GOT3 (cell line): ENCODE data around the gene NLRC3.
"Not testable (repeated sequence)": the region's sequence is repeated elsewhere in the genome, so short reads cannot be mapped to it uniquely, and the experiment has no call there.

Experiments used
- DNase-seq: peaks from one replicate; lab custom pipeline; 2025; ENCODE audit warnings: mixed read lengths; lab: John Stamatoyannopoulos, UW

The NLRC3 gene

GRCh38 chr16:3546986-3547682 is 30.1 kb downstream of the NLRC3 start:
- DNase-seq = no peak

GRCh38 chr16:3542601-3543373 is 34.4 kb downstream of the NLRC3 start:
- DNase-seq = no peak

GRCh38 chr16:3541527-3542155 is 35.6 kb downstream of the NLRC3 start:
- DNase-seq = no peak

DNA sequence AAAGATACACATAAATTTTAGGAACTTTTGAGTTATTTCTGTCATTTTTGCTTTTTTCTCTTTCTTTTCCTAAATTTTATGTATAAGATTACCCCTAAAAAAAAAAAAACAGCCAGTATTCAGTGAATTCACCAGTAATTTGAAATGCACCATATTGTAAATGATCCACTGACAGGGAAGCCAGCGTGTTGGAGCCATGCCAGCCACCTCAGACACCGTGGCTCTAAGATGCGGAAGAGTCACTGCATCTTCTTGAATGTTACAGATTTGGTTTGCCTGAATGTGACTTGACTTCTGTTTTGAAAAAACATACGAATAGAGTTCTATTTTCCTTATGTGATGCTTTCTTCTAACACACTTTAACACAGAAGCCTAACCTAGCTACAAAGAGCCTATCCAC is 39.0 kb downstream of the NLRC3 start:
- no peak for DNase-seq

DNA sequence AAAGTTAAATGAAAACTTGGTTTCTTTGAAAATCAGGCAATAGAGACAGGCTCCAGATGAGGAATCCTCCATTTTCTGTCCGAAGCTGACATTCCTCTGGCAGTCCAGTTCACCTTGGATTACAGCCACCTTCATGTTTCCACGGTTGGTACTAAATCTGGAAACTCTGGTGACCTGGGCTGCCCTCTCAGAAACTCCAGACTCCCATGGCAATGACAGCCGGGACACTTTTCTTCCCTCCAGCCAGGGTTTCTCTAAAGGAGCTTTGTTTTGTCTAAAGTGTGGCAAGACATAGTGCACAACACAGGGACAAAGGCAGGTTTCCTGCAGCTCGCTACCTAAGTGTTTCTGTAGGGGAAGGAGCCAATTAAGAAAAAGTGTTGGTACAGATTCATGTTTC is 40.4 kb downstream of the NLRC3 start:
- DNase-seq = no peak

DNA sequence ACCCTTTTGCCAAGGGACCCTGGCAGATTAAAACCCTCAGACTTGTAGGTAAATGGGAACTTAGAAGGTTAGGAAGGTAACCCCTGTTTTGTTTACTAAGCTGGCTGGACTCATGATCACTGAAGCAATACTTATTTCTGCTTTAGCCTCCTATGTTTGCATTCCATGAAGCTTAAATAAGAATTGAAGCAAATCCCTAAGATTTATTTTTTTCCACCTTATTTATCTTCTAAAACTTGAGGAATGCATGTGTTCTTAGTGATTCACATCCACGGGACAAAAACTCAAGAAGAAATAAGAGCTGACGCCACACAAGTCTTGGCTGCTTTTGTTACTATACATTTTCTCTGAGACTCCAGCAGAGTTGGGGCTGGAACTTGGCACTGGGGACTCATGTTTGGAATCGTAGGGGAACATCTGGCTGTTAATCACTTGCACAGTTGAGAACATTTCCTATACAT is 40.9 kb downstream of the NLRC3 start:
- no peak for DNase-seq

DNA sequence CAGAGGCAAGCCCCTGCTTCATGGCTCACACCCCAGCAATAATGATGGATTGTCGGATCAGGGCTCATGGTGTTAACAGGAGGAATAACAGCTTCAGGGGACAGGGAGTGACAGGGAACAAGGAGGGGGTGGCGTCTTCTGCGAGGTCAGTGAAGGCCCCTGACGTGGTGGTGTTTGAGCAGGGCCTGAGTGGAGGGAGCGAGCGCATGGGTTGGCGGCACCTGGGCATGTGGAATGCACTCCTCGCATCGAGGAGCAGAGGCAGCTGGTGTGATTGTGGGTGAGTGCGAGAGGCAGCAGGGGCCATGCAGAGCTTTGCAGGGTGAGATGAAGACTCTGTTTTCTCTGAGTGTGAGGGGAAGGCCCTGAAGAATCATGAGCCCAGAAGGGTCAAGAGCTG is 43.1 kb downstream of the NLRC3 start:
- no peak for DNase-seq

DNA sequence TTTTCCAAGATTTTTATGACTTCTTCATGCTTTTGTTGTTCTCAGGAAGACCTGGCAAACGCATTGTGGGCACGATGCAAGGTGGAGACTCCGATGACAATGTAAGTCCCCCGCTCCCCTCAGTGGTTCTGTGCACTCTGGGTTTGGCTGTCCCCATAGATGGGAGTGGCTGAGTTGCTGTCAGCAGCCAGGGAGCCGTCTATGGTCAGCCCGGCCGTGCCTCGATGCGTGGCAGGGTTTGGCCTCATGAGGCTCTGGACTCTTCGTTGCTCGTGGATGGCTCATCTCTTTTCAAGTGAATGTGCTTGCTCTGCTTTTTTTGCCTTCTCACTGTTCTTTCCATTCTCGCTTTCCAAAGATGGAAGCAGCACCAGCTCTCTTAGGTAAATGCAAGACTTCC is 44.5 kb downstream of the NLRC3 start:
- DNase-seq = no peak

- no peak for DNase-seq
Observed at GRCh38 chr16:3530371-3530914, 46.8 kb downstream of the NLRC3 start.

GRCh38 chr16:3529175-3529574 is 48.0 kb downstream of the NLRC3 start:
- DNase-seq = no peak

GRCh38 chr16:3528406-3528805 is 48.8 kb downstream of the NLRC3 start:
- DNase-seq = no peak

DNA sequence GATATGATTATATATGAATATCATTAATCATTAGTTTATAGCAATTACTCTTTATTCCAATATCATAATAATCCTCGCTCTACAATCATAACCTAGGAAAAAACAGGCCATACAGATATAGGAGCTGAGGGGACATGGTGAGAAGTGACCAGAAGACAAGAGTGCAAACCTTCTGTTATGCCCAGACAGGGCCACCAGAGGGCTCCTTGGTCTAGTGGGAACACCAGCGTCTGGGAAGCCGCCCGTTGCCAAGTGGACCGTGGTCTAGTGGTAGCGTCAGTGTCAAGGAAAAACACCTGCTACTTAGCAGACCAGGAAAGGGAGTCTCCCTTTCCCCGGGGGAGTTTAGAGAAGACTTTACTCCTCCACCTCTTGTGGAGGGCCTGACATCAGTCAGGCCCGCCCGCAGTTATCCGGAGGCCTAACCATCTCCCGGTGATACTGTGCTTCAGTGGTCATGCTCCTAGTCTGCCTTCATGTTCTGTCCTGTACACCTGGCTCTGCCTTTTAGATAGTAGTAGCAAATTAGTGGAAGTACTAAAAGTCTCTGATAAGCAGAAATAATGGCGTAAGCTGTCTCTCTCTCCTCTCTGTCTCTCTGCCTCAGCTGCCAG is 49.9 kb downstream of the NLRC3 start:
- not testable (repeated sequence) for DNase-seq

DNA sequence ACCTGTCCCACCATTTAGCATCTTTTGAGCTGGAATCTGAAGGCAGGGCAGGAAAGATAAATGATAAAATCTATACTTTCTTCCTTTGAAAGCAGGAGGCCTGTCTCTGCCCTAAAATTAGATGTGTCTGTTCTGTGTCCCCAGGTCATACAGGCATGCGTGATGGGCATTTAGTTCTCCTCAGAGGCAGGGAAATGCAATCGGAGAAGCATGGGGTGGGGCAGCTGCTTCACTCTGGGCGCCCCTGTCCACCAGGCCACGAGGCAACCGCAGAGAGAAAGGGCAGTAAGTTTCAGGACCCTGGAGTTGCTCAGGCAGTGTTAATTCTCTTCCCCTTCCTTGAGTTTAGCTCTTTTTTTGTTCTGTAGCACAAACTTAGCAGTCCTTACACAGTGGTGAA is 51.3 kb downstream of the NLRC3 start:
- DNase-seq = no peak

DNA sequence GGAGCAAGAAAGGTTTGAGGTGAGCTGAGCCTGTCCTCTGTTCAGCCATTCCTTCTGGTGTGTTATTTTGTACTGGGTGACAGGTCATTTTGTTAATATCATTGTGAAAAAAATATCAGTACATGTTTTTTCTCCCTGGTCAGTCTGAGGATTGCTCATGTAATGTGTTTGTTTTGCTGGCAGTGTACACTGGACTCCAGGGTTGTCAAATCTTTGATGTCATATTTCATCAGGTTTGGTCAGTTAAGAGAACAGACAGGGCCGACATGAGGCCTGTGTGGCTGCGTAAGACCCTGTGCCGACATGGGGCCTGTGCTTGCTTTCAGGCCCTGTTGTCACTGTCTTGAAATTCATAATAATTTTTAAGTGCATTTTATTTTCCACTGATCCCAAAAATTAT is 53.9 kb downstream of the NLRC3 start:
- DNase-seq = no peak

GRCh38 chr16:3520841-3521240 is 56.4 kb downstream of the NLRC3 start:
- DNase-seq = no peak

DNA sequence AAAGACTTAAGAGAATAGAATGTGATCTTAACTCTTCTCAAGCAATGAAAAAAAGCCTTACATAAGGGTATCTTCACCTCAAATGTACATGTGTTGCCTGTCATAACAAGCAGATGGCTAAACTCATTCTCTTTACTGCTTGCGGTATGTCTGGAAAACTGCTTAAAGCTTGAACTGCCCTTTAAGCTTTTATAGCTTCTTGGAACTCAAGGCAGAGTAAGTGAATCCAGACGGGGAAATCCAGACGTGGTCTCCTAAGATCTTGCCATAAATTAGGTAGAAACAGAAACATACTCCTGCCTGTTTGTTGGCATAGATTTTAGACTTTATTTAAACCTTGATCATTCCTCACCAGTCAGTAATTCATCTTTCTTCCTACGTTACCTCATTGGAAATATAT is 56.8 kb downstream of the NLRC3 start:
- DNase-seq = no peak

DNA sequence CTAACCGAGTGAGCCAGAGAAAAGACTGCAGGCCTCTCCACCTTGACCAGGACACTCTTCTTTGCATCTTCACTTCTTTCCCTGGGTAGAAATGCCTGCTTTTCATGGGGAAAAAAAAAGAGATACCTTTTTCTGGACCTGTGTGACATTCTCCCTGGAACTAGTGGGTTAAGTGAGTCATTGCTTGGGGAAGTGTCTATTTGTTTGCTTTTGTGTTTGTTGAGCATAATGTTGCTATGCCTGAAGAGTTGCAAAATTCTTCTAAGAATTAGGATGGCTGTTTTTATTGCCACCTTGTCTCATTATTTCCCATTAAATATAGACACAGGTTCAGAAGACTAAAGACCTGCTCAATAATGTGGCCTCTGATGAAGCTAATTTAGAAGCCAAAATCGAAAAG is 57.6 kb downstream of the NLRC3 start:
- no peak for DNase-seq

GRCh38 chr16:3518986-3519348 is 58.2 kb downstream of the NLRC3 start:
- no peak for DNase-seq

GRCh38 chr16:3518292-3518985 is 58.8 kb downstream of the NLRC3 start:
- no peak for DNase-seq

DNA sequence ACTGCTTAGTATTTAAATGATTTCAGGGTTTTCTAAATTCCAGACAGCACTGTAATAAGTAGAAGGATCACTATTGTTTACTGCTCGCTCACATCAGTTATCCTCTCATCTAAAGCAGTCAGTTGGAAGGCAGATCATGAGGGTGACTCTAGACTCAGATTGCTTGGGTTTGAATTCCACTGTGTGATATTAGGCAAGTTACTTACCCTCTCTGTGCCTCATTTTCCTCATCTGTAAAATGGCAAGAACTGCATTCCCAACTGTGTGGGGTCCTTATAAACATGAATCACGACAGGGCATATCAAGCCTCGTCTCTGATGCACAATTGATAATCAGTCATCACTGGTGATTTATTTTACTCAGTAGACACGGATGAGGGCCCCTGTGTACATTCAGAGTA is 61.3 kb downstream of the NLRC3 start:
- no peak for DNase-seq

DNA sequence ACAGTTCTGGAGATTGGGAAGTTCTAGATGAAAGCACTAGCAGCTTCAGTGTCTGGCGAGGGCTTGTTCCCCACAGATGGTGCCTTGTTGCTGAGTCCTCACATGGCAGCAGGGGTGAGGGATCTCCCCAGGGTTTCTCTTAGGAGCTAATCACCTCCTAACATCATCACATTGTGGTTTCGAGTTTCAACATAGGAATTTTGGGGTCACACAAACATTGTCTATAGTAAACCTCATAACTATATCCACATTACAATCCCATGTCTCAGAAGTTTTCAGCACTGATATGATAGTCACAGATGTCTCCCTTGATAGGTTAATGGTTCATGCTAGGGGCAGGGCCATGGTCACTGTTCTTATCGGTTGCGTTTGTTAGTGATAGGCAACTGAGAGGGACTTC is 62.6 kb downstream of the NLRC3 start:
- DNase-seq = no peak
